SJCRH30 (cell line): ENCODE measurements around the gene ILDR1. TPM values are rescaled to one million over a fixed set of nuclear protein-coding genes. Genes with fewer than 3 reads are reported as not detected.

ENCODE experiments used
- DNase-seq, 2 experiments: peaks; one replicate each; pipeline ENCODE4 v3.0.0-alpha.2; 2015 to 2020
- H3K27ac ChIP-seq: fragments of 250-450 bp; sonication (Bioruptor Pico); 2 replicates; pipeline ENCODE4 v1.5.1; 2020; ENCODE audit warnings: mild to moderate bottlenecking, moderate library complexity
- H3K27me3 ChIP-seq: fragments of 250-450 bp; sonication (Bioruptor Pico); 2 replicates; pipeline ENCODE4 v1.5.1; 2020; ENCODE audit warnings: mild to moderate bottlenecking, moderate library complexity
- H3K36me3 ChIP-seq: fragments of 250-450 bp; sonication (Bioruptor Pico); 2 replicates; pipeline ENCODE4 v1.5.1; 2020; ENCODE audit warnings: mild to moderate bottlenecking, moderate library complexity
- H3K4me1 ChIP-seq: fragments of 250-450 bp; sonication (Bioruptor Pico); 2 replicates; pipeline ENCODE4 v1.5.1; 2020; ENCODE audit warnings: mild to moderate bottlenecking, moderate library complexity
- H3K4me3 ChIP-seq: fragments of 250-450 bp; sonication (Bioruptor Pico); 2 replicates; pipeline ENCODE4 v1.5.1; 2020; ENCODE audit warnings: mild to moderate bottlenecking, moderate library complexity
- H3K9me3 ChIP-seq: fragments of 250-450 bp; sonication (Bioruptor Pico); replicated peaks from 2 replicates; pipeline ENCODE4 v1.5.1; 2020; ENCODE audit warnings: mild to moderate bottlenecking, moderate library complexity
- total RNA-seq: library from RNA; depleted of rRNA; stranded (reverse); fragments of >200 nt; shearing (Covaris generic); gene quantifications from 2 replicates; pipeline ENCODE4 v1.2.3, GENCODE V29; 2014

ILDR1 gene
- total RNA-seq, 1 experiment from 2014 or later = not detected

GRCh38 chr3:121992601-121993560 lies 29.2 kb downstream of the ILDR1 start:
- Histone ChIP-seq H3K9me3 (no peaks in the 10 kb centered on the region), H3K27me3 (peaks cover 11% of the 10 kb centered on the region), H3K27ac (no peak overlapping the region), H3K36me3 (no peaks in the 10 kb centered on the region), H3K4me3 (no peak overlapping the region), H3K4me1 (no peaks in the 10 kb centered on the region)
- DNase-seq = no peak

- Histone ChIP-seq H3K4me3 (no peak overlapping the region), H3K36me3 (no peaks in the 10 kb centered on the region), H3K4me1 (no peaks in the 10 kb centered on the region), H3K27me3 (peaks cover 11% of the 10 kb centered on the region), H3K9me3 (no peaks in the 10 kb centered on the region), H3K27ac (no peak overlapping the region)
- no peak for DNase-seq
Measured at GRCh38 chr3:121989943-121990342, 32.1 kb downstream of the ILDR1 start.

GRCh38 chr3:121988146-121988545 lies 33.9 kb downstream of the ILDR1 start:
- Histone ChIP-seq H3K9me3 (no peaks in the 10 kb centered on the region; the same call in 1 of the 2 replicates), H3K36me3 (no peaks in the 10 kb centered on the region)
- DNase-seq = no peak

GRCh38 chr3:121985846-121986245 lies 36.2 kb downstream of the ILDR1 start:
- Histone ChIP-seq H3K4me1 (no peaks in the 10 kb centered on the region), H3K27ac (no peak overlapping the region), H3K27me3 (peaks cover 11% of the 10 kb centered on the region), H3K36me3 (no peaks in the 10 kb centered on the region), H3K9me3 (no peaks in the 10 kb centered on the region; the same call in 1 of the 2 replicates), H3K4me3 (no peak overlapping the region)
- no peak for DNase-seq

More at GRCh38 chr3:121988146-121988545, 33.9 kb downstream of the ILDR1 start:
- H3K27ac ChIP-seq = no peak overlapping the region
- H3K4me1 ChIP-seq = no peaks in the 10 kb centered on the region
- H3K27me3 ChIP-seq = peaks cover 11% of the 10 kb centered on the region
- H3K4me3 ChIP-seq = no peak overlapping the region

GRCh38 chr3:121981473-121981872 lies 40.6 kb downstream of the ILDR1 start:
- Histone ChIP-seq H3K4me1 (no peaks in the 10 kb centered on the region), H3K27me3 (no peaks in the 10 kb centered on the region), H3K9me3 (no peaks in the 10 kb centered on the region; the same call in 1 of the 2 replicates), H3K36me3 (no peaks in the 10 kb centered on the region), H3K27ac (no peak overlapping the region), H3K4me3 (no peak overlapping the region)
- no peak for DNase-seq

GRCh38 chr3:121980450-121980796 lies 41.6 kb downstream of the ILDR1 start:
- no peak for DNase-seq
- Histone ChIP-seq H3K36me3 (no peaks in the 10 kb centered on the region), H3K4me3 (no peak overlapping the region), H3K27ac (no peak overlapping the region), H3K4me1 (no peaks in the 10 kb centered on the region), H3K27me3 (no peaks in the 10 kb centered on the region), H3K9me3 (no peaks in the 10 kb centered on the region; the same call in 1 of the 2 replicates)

GRCh38 chr3:121979734-121980449 lies 42.2 kb downstream of the ILDR1 start:
- DNase-seq = no peak
- H3K27ac ChIP-seq = no peak overlapping the region
- no peaks in the 10 kb centered on the region for H3K4me1 ChIP-seq
- no peak overlapping the region for H3K4me3 ChIP-seq
- H3K9me3 ChIP-seq = no peaks in the 10 kb centered on the region; the same call in 1 of the 2 replicates
- no peaks in the 10 kb centered on the region for H3K36me3 ChIP-seq
- H3K27me3 ChIP-seq = no peaks in the 10 kb centered on the region

- Histone ChIP-seq H3K4me1 (no peaks in the 10 kb centered on the region), H3K36me3 (no peaks in the 10 kb centered on the region), H3K27ac (no peak overlapping the region), H3K9me3 (no peaks in the 10 kb centered on the region; the same call in 1 of the 2 replicates), H3K4me3 (no peak overlapping the region), H3K27me3 (no peaks in the 10 kb centered on the region)
- DNase-seq = no peak
Measured at GRCh38 chr3:121979246-121979645, 42.8 kb downstream of the ILDR1 start.

GRCh38 chr3:121976727-121977126 lies 45.3 kb downstream of the ILDR1 start:
- no peak for DNase-seq
- no peak overlapping the region for H3K4me3 ChIP-seq
- H3K27ac ChIP-seq = no peak overlapping the region

GRCh38 chr3:121975702-121976302 lies 46.2 kb downstream of the ILDR1 start:
- H3K36me3 ChIP-seq = no peaks in the 10 kb centered on the region
- H3K27ac ChIP-seq = no peak overlapping the region
- H3K4me3 ChIP-seq = no peak overlapping the region
- H3K27me3 ChIP-seq = no peaks in the 10 kb centered on the region
- no peaks in the 10 kb centered on the region for H3K9me3 ChIP-seq
- no peak for DNase-seq
- no peaks in the 10 kb centered on the region for H3K4me1 ChIP-seq

More at GRCh38 chr3:121976727-121977126, 45.3 kb downstream of the ILDR1 start:
- Histone ChIP-seq H3K9me3 (no peaks in the 10 kb centered on the region), H3K4me1 (no peaks in the 10 kb centered on the region), H3K27me3 (no peaks in the 10 kb centered on the region), H3K36me3 (no peaks in the 10 kb centered on the region)

- Histone ChIP-seq H3K27ac (no peak overlapping the region), H3K9me3 (no peaks in the 10 kb centered on the region), H3K4me1 (no peaks in the 10 kb centered on the region), H3K27me3 (no peaks in the 10 kb centered on the region), H3K36me3 (no peaks in the 10 kb centered on the region), H3K4me3 (no peak overlapping the region)
- DNase-seq = no peak
Measured at GRCh38 chr3:121974601-121975111, 47.4 kb downstream of the ILDR1 start.

- Histone ChIP-seq H3K4me1 (no peaks in the 10 kb centered on the region), H3K36me3 (no peaks in the 10 kb centered on the region)
- DNase-seq = no peak
Measured at GRCh38 chr3:121970047-121970446, 52.0 kb downstream of the ILDR1 start.

GRCh38 chr3:121969631-121970030 lies 52.4 kb downstream of the ILDR1 start:
- H3K36me3 ChIP-seq = no peaks in the 10 kb centered on the region
- no peaks in the 10 kb centered on the region; the same call in 1 of the 2 replicates for H3K9me3 ChIP-seq
- no peaks in the 10 kb centered on the region for H3K27me3 ChIP-seq
- DNase-seq = no peak
- H3K27ac ChIP-seq = no peak overlapping the region
- no peak overlapping the region for H3K4me3 ChIP-seq
- no peaks in the 10 kb centered on the region for H3K4me1 ChIP-seq

More at GRCh38 chr3:121970047-121970446, 52.0 kb downstream of the ILDR1 start:
- no peak overlapping the region for H3K27ac ChIP-seq
- no peaks in the 10 kb centered on the region for H3K27me3 ChIP-seq
- no peaks in the 10 kb centered on the region; the same call in 1 of the 2 replicates for H3K9me3 ChIP-seq
- H3K4me3 ChIP-seq = no peak overlapping the region

GRCh38 chr3:121963608-121964007 lies 58.4 kb downstream of the ILDR1 start:
- no peaks in the 10 kb centered on the region; the same call in 1 of the 2 replicates for H3K9me3 ChIP-seq
- DNase-seq = no peak

More at GRCh38 chr3:121963608-121964007, 58.4 kb downstream of the ILDR1 start:
- no peaks in the 10 kb centered on the region for H3K4me1 ChIP-seq
- no peaks in the 10 kb centered on the region for H3K27me3 ChIP-seq
- H3K36me3 ChIP-seq = no peaks in the 10 kb centered on the region
- H3K4me3 ChIP-seq = no peak overlapping the region
- H3K27ac ChIP-seq = no peak overlapping the region
